ENCODE data around the gene ATRIP.

The ATRIP gene

DNA sequence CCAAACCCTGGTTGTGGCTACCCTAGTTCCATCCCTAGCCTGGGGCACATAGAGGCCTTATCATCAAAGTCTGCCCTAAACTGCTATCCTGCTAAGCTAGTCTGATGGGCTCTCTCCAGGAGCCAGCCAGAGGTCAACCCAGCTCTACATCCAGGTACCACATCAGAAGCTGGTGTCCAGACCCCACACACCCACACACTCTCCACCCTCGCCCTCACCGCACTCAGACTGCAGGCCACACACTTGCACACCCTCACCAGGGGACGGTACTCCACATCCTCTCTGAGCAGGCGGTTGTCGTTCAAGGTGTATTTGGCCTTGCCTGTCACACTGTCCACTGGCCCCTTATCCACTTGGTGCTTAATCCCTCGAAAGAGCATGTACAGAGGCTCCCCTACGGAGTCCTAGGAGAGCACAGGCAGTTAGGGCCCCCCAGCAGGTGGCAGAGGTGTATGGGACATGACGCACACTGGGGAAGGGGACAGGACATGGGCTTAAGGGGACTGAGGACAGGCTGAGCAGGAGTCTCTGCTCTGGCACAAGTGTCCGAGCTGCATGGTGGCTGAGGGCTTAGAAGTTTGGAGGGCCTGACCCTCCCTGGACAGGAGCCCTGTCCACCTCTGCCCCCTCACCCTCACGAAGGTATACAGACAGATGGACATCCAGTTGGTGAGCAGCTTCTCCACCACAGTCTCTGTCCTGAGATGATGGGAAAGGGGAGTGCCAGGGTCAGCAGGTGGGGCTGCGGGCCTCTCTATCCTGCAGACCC is 34.7 kb upstream of the ATRIP start:
- no peak for DNase-seq (ENCODE audit: low spot score)
- TF ChIP-seq, protein P1, sequence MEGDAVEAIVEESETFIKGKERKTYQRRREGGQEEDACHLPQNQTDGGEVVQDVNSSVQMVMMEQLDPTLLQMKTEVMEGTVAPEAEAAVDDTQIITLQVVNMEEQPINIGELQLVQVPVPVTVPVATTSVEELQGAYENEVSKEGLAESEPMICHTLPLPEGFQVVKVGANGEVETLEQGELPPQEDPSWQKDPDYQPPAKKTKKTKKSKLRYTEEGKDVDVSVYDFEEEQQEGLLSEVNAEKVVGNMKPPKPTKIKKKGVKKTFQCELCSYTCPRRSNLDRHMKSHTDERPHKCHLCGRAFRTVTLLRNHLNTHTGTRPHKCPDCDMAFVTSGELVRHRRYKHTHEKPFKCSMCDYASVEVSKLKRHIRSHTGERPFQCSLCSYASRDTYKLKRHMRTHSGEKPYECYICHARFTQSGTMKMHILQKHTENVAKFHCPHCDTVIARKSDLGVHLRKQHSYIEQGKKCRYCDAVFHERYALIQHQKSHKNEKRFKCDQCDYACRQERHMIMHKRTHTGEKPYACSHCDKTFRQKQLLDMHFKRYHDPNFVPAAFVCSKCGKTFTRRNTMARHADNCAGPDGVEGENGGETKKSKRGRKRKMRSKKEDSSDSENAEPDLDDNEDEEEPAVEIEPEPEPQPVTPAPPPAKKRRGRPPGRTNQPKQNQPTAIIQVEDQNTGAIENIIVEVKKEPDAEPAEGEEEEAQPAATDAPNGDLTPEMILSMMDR (IDR thresholded peaks at IDR 0.05; ENCODE audit: extremely low read depth, missing control alignments), result no peak

DNA sequence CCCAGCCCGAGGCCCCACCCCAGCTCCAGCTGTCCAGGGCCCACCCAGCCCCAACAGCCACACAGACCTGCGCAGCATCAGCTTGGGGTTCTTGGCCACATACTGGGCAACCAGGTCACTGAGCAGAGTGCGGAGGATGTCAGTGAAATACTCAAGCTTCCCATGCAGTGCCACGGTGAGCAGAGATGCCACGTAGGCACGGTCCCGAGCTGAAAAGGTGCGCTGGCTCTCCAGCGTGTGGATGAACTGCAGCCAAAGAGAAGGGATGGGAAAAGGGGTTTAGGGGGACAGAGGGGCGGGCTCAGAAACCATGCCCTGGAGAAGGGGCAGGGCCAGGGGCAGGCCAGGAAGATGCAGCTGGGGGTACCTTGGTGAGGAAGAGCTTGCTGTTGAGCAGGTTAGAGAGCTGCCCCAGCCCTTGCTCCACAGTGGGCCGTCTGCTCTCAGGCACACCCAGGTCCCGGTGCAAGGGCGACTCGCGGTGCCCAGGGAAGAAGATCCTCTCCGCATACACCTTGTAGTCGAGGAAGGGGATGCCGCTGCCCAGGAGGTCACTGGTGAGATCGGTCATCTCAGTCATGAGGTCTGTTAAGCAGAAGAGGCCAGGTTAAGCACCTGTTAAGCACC is 34.0 kb upstream of the ATRIP start:
- no peak for DNase-seq (ENCODE audit: low spot score)
- TF ChIP-seq, protein P1 (IDR thresholded peaks at IDR 0.05; ENCODE audit: extremely low read depth, missing control alignments), result no peak

DNA sequence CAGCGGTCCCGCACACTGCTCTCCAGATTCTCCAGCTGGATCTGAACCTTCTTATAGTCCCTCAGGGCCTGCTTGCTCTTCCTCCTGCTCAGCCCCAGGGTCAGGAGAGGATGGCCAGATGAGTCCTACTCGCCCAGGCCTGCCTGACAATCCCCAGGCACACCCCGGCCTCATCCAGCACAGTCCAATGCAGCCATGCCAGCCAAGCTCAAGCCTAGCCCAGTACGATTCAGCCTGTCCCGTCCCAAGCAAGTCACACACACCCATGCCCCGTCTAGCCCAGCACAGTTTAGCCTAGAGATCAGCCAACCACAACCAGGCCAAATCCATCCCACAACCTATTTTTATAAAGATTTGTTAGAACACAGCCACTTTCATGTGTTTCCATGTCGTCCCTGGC is 33.5 kb upstream of the ATRIP start:
- TF ChIP-seq, protein P1 (IDR thresholded peaks at IDR 0.05; ENCODE audit: extremely low read depth, missing control alignments), result no peak
- DNase-seq (ENCODE audit: low spot score), result no peak

DNA sequence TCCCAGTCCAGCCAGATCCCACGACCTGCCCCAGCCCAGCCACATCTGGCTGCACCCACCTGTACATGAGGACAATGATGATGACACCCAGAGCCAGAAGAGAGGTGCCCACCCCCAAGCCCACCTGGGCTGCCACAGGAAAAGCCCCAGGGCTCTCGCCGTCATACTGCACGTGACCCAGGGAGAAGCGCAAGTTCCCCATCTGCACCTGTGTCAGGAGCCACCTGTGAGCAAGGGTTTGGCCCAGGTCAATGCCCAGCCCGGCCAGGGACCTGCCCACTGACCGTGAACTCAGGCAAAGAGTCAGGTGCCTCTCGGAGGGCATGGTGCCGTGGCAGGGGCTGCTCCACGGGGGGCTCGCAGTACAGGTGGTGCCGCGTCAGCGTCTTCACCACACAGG is 32.9 kb upstream of the ATRIP start:
- DNase-seq (ENCODE audit: low spot score), result no peak
- TF ChIP-seq, protein P1 (IDR thresholded peaks at IDR 0.05; ENCODE audit: extremely low read depth, missing control alignments), result no peak

DNA sequence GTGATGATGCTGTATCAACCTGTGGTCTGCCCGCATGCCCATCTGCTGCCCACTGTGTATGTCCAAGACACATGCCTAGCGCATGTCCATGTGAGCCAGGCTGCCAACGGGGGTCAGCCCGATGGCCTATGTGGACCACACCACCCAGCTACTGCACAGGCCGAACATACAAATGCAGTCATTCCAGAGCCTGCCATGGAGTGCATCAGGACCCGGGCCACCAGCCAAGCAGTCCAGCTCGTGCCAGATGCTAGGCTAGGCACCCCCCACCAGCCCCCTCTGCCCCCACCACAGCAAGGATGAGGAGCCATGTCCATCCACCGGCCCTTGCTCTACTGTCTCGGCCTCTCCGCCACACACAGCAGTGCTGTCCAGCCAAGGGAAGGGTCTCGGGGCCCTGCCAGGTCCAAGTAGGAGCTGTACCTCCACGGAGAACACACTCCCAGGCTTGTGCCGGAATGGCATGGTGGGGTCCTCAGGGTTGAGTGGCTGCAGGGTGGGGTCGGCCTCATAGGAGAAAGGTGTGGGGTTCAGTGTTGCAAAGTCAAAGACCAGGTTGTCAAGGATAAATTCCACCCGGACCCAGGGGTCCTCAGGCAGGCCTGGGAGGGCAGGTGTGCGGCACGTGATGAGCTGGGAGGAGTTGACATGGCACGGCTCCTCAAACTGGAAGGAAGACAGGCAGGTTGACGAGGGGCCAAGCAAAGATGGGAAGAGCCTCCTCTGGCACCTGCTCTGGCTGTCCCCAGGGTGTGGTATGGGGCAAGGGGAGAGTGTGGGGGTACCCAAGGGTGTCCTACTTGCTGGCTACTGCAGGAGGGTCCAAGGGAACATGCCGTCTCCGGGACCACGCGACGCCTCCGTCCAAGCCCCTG is 31.9 kb upstream of the ATRIP start:
- no peak for DNase-seq (ENCODE audit: low spot score)
- TF ChIP-seq, protein P1 (IDR thresholded peaks at IDR 0.05; ENCODE audit: extremely low read depth, missing control alignments), result no peak

DNA sequence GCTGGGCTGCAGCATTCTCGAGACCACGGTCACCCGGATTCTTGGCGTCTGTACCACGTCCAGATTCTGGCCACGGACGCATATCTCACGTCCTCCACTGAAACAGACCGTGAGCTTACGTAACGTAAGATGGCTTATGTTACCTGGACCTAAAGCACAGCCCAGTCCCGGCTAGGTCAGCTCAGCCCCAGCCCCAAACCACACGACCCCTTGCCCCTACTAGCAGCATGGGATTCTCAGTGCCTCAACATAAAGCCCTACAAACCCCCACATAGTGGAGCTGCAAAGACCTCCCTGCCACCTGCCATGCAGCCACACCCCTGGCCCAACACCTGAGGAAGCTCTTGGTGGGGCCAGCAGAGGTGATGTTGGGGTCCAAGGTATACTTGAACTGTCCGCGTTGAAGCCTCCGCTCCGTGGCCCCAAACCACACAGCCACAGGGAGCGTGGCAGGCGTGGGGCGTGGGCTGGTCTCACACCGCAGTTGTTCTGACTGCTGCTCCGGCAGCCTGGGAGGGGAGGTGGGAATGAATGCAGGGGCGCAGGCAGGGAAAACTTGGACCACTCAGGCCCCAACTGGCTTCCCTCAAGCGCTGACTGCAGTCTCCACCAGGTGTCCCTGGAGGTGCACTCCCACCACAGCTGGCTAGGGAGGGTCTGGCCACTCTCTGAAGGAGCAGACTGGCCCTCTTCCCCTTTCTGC is 31.1 kb upstream of the ATRIP start:
- no peak for DNase-seq (ENCODE audit: low spot score)
- TF ChIP-seq, protein P1 (IDR thresholded peaks at IDR 0.05; ENCODE audit: extremely low read depth, missing control alignments), result no peak
